ENCODE data around the gene SH3PXD2A.
"Not testable (repeated sequence)": the region's sequence is repeated elsewhere in the genome, so short reads cannot be mapped to it uniquely, and the experiment has no call there.

The SH3PXD2A gene

GRCh38 chr10:103764296-103765088 lies 90.9 kb downstream of the SH3PXD2A start:
- no peak for DNase-seq

GRCh38 chr10:103763374-103764202 lies 91.8 kb downstream of the SH3PXD2A start:
- peak; percentile 62 for DNase-seq

- DNase-seq: no peak
Observed at GRCh38 chr10:103762916-103763315, 92.5 kb downstream of the SH3PXD2A start.

- DNase-seq: no peak
Observed at GRCh38 chr10:103762162-103762561, 93.2 kb downstream of the SH3PXD2A start.

GRCh38 chr10:103761075-103761920 lies 94.1 kb downstream of the SH3PXD2A start:
- DNase-seq: peak; percentile 31

GRCh38 chr10:103760233-103760632 lies 95.1 kb downstream of the SH3PXD2A start:
- DNase-seq: not testable (repeated sequence)

GRCh38 chr10:103759100-103759781 lies 96.1 kb downstream of the SH3PXD2A start:
- DNase-seq: peak; percentile 68

- DNase-seq: no peak
Observed at GRCh38 chr10:103758294-103758681, 97.1 kb downstream of the SH3PXD2A start.

GRCh38 chr10:103757531-103758293 lies 97.7 kb downstream of the SH3PXD2A start:
- peak; percentile 79 for DNase-seq

- DNase-seq: no peak
Observed at GRCh38 chr10:103756277-103756869, 99.0 kb downstream of the SH3PXD2A start.

- peak; percentile 67 for DNase-seq
Observed at GRCh38 chr10:103752680-103753248, 102.6 kb downstream of the SH3PXD2A start.

GRCh38 chr10:103751667-103752290 lies 103.6 kb downstream of the SH3PXD2A start:
- no peak for DNase-seq

GRCh38 chr10:103750836-103751235 lies 104.5 kb downstream of the SH3PXD2A start:
- no peak for DNase-seq

GRCh38 chr10:103749779-103750178 lies 105.6 kb downstream of the SH3PXD2A start:
- DNase-seq: no peak

GRCh38 chr10:103748020-103748419 lies 107.4 kb downstream of the SH3PXD2A start:
- DNase-seq: no peak

- DNase-seq: no peak
Observed at GRCh38 chr10:103747193-103747865, 108.0 kb downstream of the SH3PXD2A start.

- no peak for DNase-seq
Observed at GRCh38 chr10:103746598-103746997, 108.8 kb downstream of the SH3PXD2A start.

GRCh38 chr10:103745341-103746247 lies 109.8 kb downstream of the SH3PXD2A start:
- peak; percentile 32 for DNase-seq

- DNase-seq: no peak
Observed at GRCh38 chr10:103742824-103743223, 112.6 kb downstream of the SH3PXD2A start.
